ENCODE results near the gene ERBB4.

- TF ChIP-seq CTCF (conservative IDR thresholded peaks at IDR 0.05; ENCODE audit: low read depth, low read length), result no peak
- no peak for TF ChIP-seq EZH2 (IDR thresholded peaks at IDR 0.05; ENCODE audit: borderline replicate concordance, low read depth, low read length, poor library complexity, severe bottlenecking)
Measured at GRCh38 chr2:211766689-211767088, 771.9 kb downstream of the ERBB4 start.
